Lower leg skin (tissue), 4 donors: ENCODE data around the gene ABCC9. TPM values are rescaled to one million over a fixed set of nuclear protein-coding genes. Genes with fewer than 3 reads are reported as not detected.
A peak's percentile ranks its signal among the peaks of the same experiment; 100 is the strongest.

ENCODE experiments used
- DNase-seq, 2 donors: peaks; one replicate each; pipeline ENCODE4 v3.0.0-alpha.2; 2019; ENCODE audit warnings: low spot score in 2 of 2
- H3K4me3 ChIP-seq: fragments of 200-600 bp; sonication (generic); 2 replicates; pipeline ENCODE4 v1.5.1; 2017; ENCODE audit warnings: mild to moderate bottlenecking, low read depth; ENCODE audit not compliant: poor library complexity, severe bottlenecking
- POLR2A ChIP-seq, 2 donors: fragments of 450-650 bp; IDR thresholded peaks; one replicate each; pipeline ENCODE4 v1.6.1; 2016 to 2017; ENCODE audit warnings: antibody characterized with exemption in 2 of 2, mild to moderate bottlenecking in 1 of 2, moderate library complexity in 1 of 2
- WGBS, 2 donors: methylation state at CpG; one replicate each; pipeline ENCODE4 v1.1.5; 2018; 5-methylcytosine and 5-hydroxymethylcytosine counted together
- intact Hi-C: fragments of 100-400 bp; cut with DNase I; formaldehyde crosslinking; loops from one replicate; pipeline ENCODE4 v1.15.0; 2023; ENCODE audit warnings: low total_unique reads
- total RNA-seq, 4 donors: library from RNA; depleted of rRNA; stranded (reverse); fragments of >200 nt; gene quantifications; one replicate each; pipeline ENCODE4 v1.1.0, GENCODE V29; 2016
- TF ChIP-seq, protein P1 (sequence below), 3 donors: fragments of 450-650 bp; IDR thresholded peaks; one replicate each; pipeline ENCODE4 v1.5.1; 2016; ENCODE audit warnings: antibody characterized with exemption in 3 of 3, mild to moderate bottlenecking in 3 of 3, moderate library complexity in 2 of 3

Gene ABCC9
- total RNA-seq, 4 donors from 2014 or later, result 2.5 to 15.9 (median 7.2) TPM

DNA sequence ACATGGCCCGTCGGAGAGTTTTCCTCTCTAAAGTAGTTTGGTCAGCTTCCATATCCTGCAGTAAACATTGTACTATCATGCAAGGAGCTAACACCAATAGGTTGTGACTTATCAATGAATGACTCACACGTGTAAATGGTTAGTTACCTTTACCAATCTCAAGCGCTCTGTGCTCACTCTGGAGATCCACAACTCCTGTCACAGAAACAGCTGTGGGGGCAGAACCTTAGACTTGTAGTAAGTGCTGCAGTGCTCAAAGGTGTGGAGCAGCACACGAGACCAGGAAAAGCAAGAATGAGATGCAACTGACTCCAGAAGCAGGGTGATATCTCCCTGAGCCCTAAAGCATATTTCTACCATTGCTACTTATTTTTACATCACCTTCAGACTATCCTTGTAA is 93.0 kb downstream of the ABCC9 start:
- intact Hi-C loops, result no loop called here
- WGBS, 2 donors, result 86 to 91% methylated on average over 5 of the region's 5 CpGs
- TF ChIP-seq POLR2A (IDR thresholded peaks at IDR 0.05), result no peak
- TF ChIP-seq, protein P1, sequence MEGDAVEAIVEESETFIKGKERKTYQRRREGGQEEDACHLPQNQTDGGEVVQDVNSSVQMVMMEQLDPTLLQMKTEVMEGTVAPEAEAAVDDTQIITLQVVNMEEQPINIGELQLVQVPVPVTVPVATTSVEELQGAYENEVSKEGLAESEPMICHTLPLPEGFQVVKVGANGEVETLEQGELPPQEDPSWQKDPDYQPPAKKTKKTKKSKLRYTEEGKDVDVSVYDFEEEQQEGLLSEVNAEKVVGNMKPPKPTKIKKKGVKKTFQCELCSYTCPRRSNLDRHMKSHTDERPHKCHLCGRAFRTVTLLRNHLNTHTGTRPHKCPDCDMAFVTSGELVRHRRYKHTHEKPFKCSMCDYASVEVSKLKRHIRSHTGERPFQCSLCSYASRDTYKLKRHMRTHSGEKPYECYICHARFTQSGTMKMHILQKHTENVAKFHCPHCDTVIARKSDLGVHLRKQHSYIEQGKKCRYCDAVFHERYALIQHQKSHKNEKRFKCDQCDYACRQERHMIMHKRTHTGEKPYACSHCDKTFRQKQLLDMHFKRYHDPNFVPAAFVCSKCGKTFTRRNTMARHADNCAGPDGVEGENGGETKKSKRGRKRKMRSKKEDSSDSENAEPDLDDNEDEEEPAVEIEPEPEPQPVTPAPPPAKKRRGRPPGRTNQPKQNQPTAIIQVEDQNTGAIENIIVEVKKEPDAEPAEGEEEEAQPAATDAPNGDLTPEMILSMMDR (IDR thresholded peaks at IDR 0.05), result no peak
- DNase-seq, result no peak
- H3K4me3 ChIP-seq, result no peak overlapping the region

- no peak overlapping the region for H3K4me3 ChIP-seq
- intact Hi-C loops, result no loop called here
- 85 to 86% methylated on average over 2 of the region's 2 CpGs for WGBS, 2 donors
- no peak for DNase-seq
- TF ChIP-seq POLR2A (IDR thresholded peaks at IDR 0.05), result no peak
- TF ChIP-seq, protein P1 (IDR thresholded peaks at IDR 0.05), result no peak
Observed at GRCh38 chr12:21843795-21844194, 97.4 kb downstream of the ABCC9 start.

GRCh38 chr12:21839776-21840175 is 101.5 kb downstream of the ABCC9 start:
- intact Hi-C loops, result no loop called here
- TF ChIP-seq, protein P1 (IDR thresholded peaks at IDR 0.05), result no peak
- TF ChIP-seq POLR2A (IDR thresholded peaks at IDR 0.05), result no peak
- no peak overlapping the region for H3K4me3 ChIP-seq
- WGBS, 2 donors, result 86 to 93% methylated on average over 1 of the region's 1 CpG
- no peak for DNase-seq

GRCh38 chr12:21837847-21838246 is 103.4 kb downstream of the ABCC9 start:
- intact Hi-C loops, result no loop called here

DNA sequence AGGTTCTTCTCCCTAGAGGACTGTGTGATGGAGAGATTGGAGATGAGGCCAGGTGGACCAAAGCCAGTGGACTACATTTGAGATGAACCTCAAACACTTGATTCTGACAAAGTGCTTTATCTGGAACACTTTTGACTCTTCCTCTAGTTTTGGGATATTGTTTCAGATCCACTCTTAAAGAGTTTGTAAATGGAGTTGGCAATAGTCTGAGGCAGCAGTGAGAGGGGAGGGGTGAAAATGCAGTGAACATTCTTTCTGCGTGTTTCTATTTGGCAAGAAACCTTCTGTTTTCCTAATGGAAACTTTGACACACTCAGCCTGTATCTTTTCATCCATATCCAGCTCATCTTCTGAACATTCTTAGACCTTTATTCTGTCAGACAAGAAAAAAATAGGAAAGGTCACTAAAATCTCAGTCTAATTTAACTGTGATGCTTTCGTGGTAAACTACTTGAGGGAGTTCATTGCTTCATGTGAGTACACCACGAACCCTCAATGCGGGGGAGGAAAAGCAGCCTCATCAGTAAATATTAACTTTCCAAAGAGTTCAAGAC is 109.4 kb downstream of the ABCC9 start:
- H3K4me3 ChIP-seq, result no peak overlapping the region
- WGBS, 2 donors, result 45 to 49% methylated on average over 4 of the region's 4 CpGs
- no peak for TF ChIP-seq POLR2A (IDR thresholded peaks at IDR 0.05)
- TF ChIP-seq, protein P1 (IDR thresholded peaks at IDR 0.05), result no peak
- intact Hi-C loops, result no loop called here
- peak in 1 of 2 donors; percentile 43 for DNase-seq

More at GRCh38 chr12:21837847-21838246, 103.4 kb downstream of the ABCC9 start:
- DNase-seq, result no peak
- TF ChIP-seq, protein P1 (IDR thresholded peaks at IDR 0.05), result no peak
- TF ChIP-seq POLR2A (IDR thresholded peaks at IDR 0.05), result no peak
- no peak overlapping the region for H3K4me3 ChIP-seq
- WGBS, 2 donors, result 85 to 86% methylated on average over 2 of the region's 2 CpGs

- H3K4me3 ChIP-seq, result no peak overlapping the region
- TF ChIP-seq POLR2A (IDR thresholded peaks at IDR 0.05), result no peak
- TF ChIP-seq, protein P1 (IDR thresholded peaks at IDR 0.05), result no peak
- intact Hi-C loops, result no loop called here
- 63 to 65% methylated on average over 8 of the region's 8 CpGs for WGBS, 2 donors
- DNase-seq, result peak; percentile 54 to 85
Observed at GRCh38 chr12:21828779-21829178, 112.4 kb downstream of the ABCC9 start.
